H1 (cell line): ENCODE data around the gene ACBD6.

Experiments
- CEBPB ChIP-seq: IDR thresholded peaks from 2 replicates; pipeline ENCODE4 v1.6.1; 2012; ENCODE audit warnings: low read depth, low read length
- EP300 ChIP-seq, 2 experiments: IDR thresholded peaks; 1 replicate in 1 of 2; 2 replicates in 1 of 2; pipeline ENCODE4 v1.6.1; 2011 to 2012; ENCODE audit warnings: low read depth in 2 of 2, low read length in 2 of 2, mild to moderate bottlenecking in 2 of 2, borderline replicate concordance in 1 of 2, inconsistent platforms in 1 of 2, moderate library complexity in 1 of 2
- KDM4A ChIP-seq: IDR thresholded peaks from one replicate; pipeline ENCODE4 v1.7.1; 2012; ENCODE audit warnings: low read depth, mild to moderate bottlenecking, moderate library complexity, low read length, inconsistent platforms; ENCODE audit not compliant: severe bottlenecking
- MAFK ChIP-seq: IDR thresholded peaks from 2 replicates; pipeline ENCODE4 v1.6.1; 2012; ENCODE audit warnings: low read depth, mild to moderate bottlenecking, improper control_type of control experiment, low read length
- NRF1 ChIP-seq: IDR thresholded peaks from 2 replicates; pipeline ENCODE4 v1.6.1; 2011; ENCODE audit warnings: mild to moderate bottlenecking, low read depth, low read length, improper control_type of control experiment
- POLR2A ChIP-seq, 2 experiments: IDR thresholded peaks; 1 replicate in 1 of 2; 2 replicates in 1 of 2; pipeline ENCODE4 v1.6.1; 2011; ENCODE audit warnings: low read depth in 2 of 2, low read length in 2 of 2, mild to moderate bottlenecking in 2 of 2; ENCODE audit errors: control extremely low read depth in 1 of 2
- POU5F1 ChIP-seq: IDR thresholded peaks from 2 replicates; pipeline ENCODE4 v1.6.1; 2011; ENCODE audit warnings: low read depth, mild to moderate bottlenecking, low read length, moderate library complexity
- TEAD4 ChIP-seq: IDR thresholded peaks from 2 replicates; pipeline ENCODE4 v1.6.1; 2012; ENCODE audit warnings: low read depth, low read length, inconsistent platforms, mixed read lengths
- TF ChIP-seq, protein P1 (sequence below), 3 experiments: IDR thresholded peaks; 1 replicate in 2 of 3; 2 replicates in 1 of 3; pipeline versions ENCODE4 v1.5.1 to v1.6.1; 2011; ENCODE audit warnings: low read length in 3 of 3, mild to moderate bottlenecking in 3 of 3, inconsistent platforms in 2 of 3, low read depth in 1 of 3, moderate library complexity in 1 of 3; ENCODE audit not compliant: insufficient read depth in 1 of 3; ENCODE audit errors: control extremely low read depth in 1 of 3
- TF ChIP-seq, protein P2 (sequence below): IDR thresholded peaks from 2 replicates; pipeline ENCODE4 v1.6.1; 2012; ENCODE audit warnings: inconsistent platforms

DNA sequence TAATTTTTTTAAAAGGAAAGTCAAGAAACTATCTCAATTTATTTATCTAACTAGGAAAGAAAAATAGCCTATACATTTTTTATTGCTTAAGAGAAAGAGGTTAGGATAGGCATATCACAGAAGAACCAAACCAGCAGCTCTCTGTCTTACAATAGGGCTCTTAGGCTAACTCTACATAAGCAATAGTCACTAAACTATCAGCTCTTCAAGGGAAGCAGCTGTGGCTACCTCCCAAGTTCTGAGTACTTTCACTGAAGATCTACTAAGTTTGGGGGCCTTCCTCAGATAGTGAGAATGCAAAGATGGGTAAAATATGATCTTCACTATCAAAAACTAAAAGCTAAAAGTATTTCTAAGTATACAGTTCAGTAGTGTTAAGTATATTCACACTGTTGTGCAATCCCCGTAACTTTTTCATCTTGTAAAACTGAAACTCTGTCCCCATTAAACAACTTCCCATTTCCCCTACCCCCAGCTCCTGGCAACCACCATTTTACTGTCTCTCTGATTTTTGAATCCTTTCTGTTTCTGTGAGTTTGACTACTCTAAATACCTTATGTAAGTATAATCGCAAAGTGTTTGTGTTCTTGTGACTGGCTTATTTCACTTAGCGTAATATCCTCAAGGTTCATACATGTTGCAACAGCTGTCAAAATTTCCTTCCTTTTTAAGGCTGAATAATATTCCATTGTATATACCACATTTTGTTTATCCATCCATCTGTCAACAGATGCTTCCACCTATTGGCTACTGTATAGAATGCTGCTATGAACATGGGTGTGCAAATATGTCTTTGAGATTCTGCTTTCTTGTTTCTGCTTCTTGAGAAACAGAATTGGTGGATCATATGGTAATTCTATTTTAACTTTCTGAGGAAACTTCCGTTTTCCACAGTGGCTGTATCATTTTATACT, 73.3 kb downstream of the ACBD6 start:
- TF ChIP-seq, protein P1, sequence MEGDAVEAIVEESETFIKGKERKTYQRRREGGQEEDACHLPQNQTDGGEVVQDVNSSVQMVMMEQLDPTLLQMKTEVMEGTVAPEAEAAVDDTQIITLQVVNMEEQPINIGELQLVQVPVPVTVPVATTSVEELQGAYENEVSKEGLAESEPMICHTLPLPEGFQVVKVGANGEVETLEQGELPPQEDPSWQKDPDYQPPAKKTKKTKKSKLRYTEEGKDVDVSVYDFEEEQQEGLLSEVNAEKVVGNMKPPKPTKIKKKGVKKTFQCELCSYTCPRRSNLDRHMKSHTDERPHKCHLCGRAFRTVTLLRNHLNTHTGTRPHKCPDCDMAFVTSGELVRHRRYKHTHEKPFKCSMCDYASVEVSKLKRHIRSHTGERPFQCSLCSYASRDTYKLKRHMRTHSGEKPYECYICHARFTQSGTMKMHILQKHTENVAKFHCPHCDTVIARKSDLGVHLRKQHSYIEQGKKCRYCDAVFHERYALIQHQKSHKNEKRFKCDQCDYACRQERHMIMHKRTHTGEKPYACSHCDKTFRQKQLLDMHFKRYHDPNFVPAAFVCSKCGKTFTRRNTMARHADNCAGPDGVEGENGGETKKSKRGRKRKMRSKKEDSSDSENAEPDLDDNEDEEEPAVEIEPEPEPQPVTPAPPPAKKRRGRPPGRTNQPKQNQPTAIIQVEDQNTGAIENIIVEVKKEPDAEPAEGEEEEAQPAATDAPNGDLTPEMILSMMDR (IDR thresholded peaks at IDR 0.05; ENCODE audit: control extremely low read depth in 1 of 3, insufficient read depth in 1 of 3, low read depth in 1 of 3, low read length in 3 of 3): no peak
- no peak for TF ChIP-seq TEAD4
- TF ChIP-seq, protein P2, sequence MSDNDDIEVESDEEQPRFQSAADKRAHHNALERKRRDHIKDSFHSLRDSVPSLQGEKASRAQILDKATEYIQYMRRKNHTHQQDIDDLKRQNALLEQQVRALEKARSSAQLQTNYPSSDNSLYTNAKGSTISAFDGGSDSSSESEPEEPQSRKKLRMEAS: no peak
- TF ChIP-seq POLR2A (IDR thresholded peaks at IDR 0.05; ENCODE audit: control extremely low read depth in 1 of 2, low read depth in 2 of 2, low read length in 2 of 2): no peak
- no peak for TF ChIP-seq MAFK
- no peak for TF ChIP-seq KDM4A
- TF ChIP-seq CEBPB: peak; percentile 54; the same call in 1 of the 2 replicates
- TF ChIP-seq EP300 (IDR thresholded peaks at IDR 0.05; ENCODE audit: borderline replicate concordance in 1 of 2, low read depth in 2 of 2, low read length in 2 of 2): no peak
- no peak for TF ChIP-seq NRF1
- TF ChIP-seq POU5F1: no peak
